ENCODE data around the gene DIP2C.
"Not testable (repeated sequence)": the region's sequence is repeated elsewhere in the genome, so short reads cannot be mapped to it uniquely, and the experiment has no call there.

Gene DIP2C

GRCh38 chr10:442209-442608 lies 247.3 kb downstream of the DIP2C start:
- DNase-seq (ENCODE audit: low read depth), result no peak

GRCh38 chr10:441659-442058 lies 247.8 kb downstream of the DIP2C start:
- no peak for DNase-seq (ENCODE audit: low read depth)

- DNase-seq (ENCODE audit: low read depth), result no peak
These were observed 249.3 kb downstream of the DIP2C start for GRCh38 chr10:440127-440526.

- no peak for DNase-seq (ENCODE audit: low read depth)
These were observed 251.6 kb downstream of the DIP2C start for GRCh38 chr10:437698-438490.

- no peak for DNase-seq (ENCODE audit: low read depth)
These were observed 252.4 kb downstream of the DIP2C start for GRCh38 chr10:436911-437665.

- no peak for DNase-seq (ENCODE audit: low read depth)
These were observed 253.3 kb downstream of the DIP2C start for GRCh38 chr10:436013-436697.

GRCh38 chr10:435397-435796 lies 254.1 kb downstream of the DIP2C start:
- DNase-seq (ENCODE audit: low read depth), result no peak

- DNase-seq (ENCODE audit: low read depth), result no peak
These were observed 259.8 kb downstream of the DIP2C start for GRCh38 chr10:429696-430095.

- DNase-seq (ENCODE audit: low read depth), result no peak
These were observed 261.5 kb downstream of the DIP2C start for GRCh38 chr10:427761-428519.

- not testable (repeated sequence) for DNase-seq (ENCODE audit: low read depth)
These were observed 264.1 kb downstream of the DIP2C start for GRCh38 chr10:425365-425764.

GRCh38 chr10:424724-425123 lies 264.7 kb downstream of the DIP2C start:
- DNase-seq (ENCODE audit: low read depth), result not testable (repeated sequence)

- no peak for DNase-seq (ENCODE audit: low read depth)
These were observed 266.3 kb downstream of the DIP2C start for GRCh38 chr10:423178-423577.

- DNase-seq (ENCODE audit: low read depth), result no peak
These were observed 266.8 kb downstream of the DIP2C start for GRCh38 chr10:422675-423074.

- DNase-seq (ENCODE audit: low read depth), result no peak
These were observed 267.2 kb downstream of the DIP2C start for GRCh38 chr10:422241-422640.

- no peak for DNase-seq (ENCODE audit: low read depth)
These were observed 268.3 kb downstream of the DIP2C start for GRCh38 chr10:421170-421569.

- DNase-seq (ENCODE audit: low read depth), result no peak
These were observed 269.0 kb downstream of the DIP2C start for GRCh38 chr10:420154-421121.

GRCh38 chr10:418894-419293 lies 270.6 kb downstream of the DIP2C start:
- DNase-seq (ENCODE audit: low read depth), result no peak

GRCh38 chr10:418226-418625 lies 271.2 kb downstream of the DIP2C start:
- DNase-seq (ENCODE audit: low read depth), result no peak

- DNase-seq (ENCODE audit: low read depth), result no peak
These were observed 273.4 kb downstream of the DIP2C start for GRCh38 chr10:416091-416515.

- no peak for DNase-seq (ENCODE audit: low read depth)
These were observed 275.8 kb downstream of the DIP2C start for GRCh38 chr10:413662-414071.

GRCh38 chr10:412109-412508 lies 277.4 kb downstream of the DIP2C start:
- DNase-seq (ENCODE audit: low read depth), result no peak
